HG03442 (cell line): Measurements from ENCODE around the gene CLDN11.

Experiments used
- ATAC-seq: cut with Tn5 transposase; IDR thresholded peaks from one replicate; pipeline ENCODE4 v1.9.1; 2021; ENCODE audit warnings: mild to moderate bottlenecking, moderate library complexity; ENCODE audit not compliant: unreplicated experiment

Gene CLDN11

GRCh38 chr3:170426240-170426797 is 7.7 kb downstream of the CLDN11 start:
- no peak for ATAC-seq

GRCh38 chr3:170428095-170428494 is 9.4 kb downstream of the CLDN11 start:
- no peak for ATAC-seq

GRCh38 chr3:170429050-170429449 is 10.4 kb downstream of the CLDN11 start:
- ATAC-seq: peak; percentile 78

GRCh38 chr3:170431054-170431453 is 12.4 kb downstream of the CLDN11 start:
- no peak for ATAC-seq

GRCh38 chr3:170432416-170432815 is 13.7 kb downstream of the CLDN11 start:
- ATAC-seq: no peak

- ATAC-seq: no peak
These were observed 18.0 kb downstream of the CLDN11 start for GRCh38 chr3:170436697-170437096.

- ATAC-seq: no peak
These were observed 18.5 kb downstream of the CLDN11 start for GRCh38 chr3:170437176-170437575.

GRCh38 chr3:170437696-170438407 is 19.2 kb downstream of the CLDN11 start:
- no peak for ATAC-seq

GRCh38 chr3:170438836-170439235 is 20.2 kb downstream of the CLDN11 start:
- no peak for ATAC-seq

- ATAC-seq: no peak
These were observed 21.7 kb downstream of the CLDN11 start for GRCh38 chr3:170440344-170440743.

GRCh38 chr3:170441412-170441811 is 22.7 kb downstream of the CLDN11 start:
- no peak for ATAC-seq

GRCh38 chr3:170442947-170443346 is 24.3 kb downstream of the CLDN11 start:
- ATAC-seq: no peak

GRCh38 chr3:170443457-170443856 is 24.8 kb downstream of the CLDN11 start:
- no peak for ATAC-seq

GRCh38 chr3:170448584-170448983 is 29.9 kb downstream of the CLDN11 start:
- ATAC-seq: no peak

- ATAC-seq: no peak
These were observed 31.4 kb downstream of the CLDN11 start for GRCh38 chr3:170450039-170450438.

GRCh38 chr3:170454509-170454908 is 35.8 kb downstream of the CLDN11 start:
- ATAC-seq: no peak

GRCh38 chr3:170458285-170458684 is 39.6 kb downstream of the CLDN11 start:
- ATAC-seq: no peak

- ATAC-seq: no peak
These were observed 44.3 kb downstream of the CLDN11 start for GRCh38 chr3:170463011-170463410.

GRCh38 chr3:170465955-170466354 is 47.3 kb downstream of the CLDN11 start:
- no peak for ATAC-seq

GRCh38 chr3:170467007-170467406 is 48.3 kb downstream of the CLDN11 start:
- ATAC-seq: no peak

GRCh38 chr3:170467571-170468147 is 49.0 kb downstream of the CLDN11 start:
- no peak for ATAC-seq
